GM10266 (cell line): ENCODE data around the gene TK1.

Experiments used
- DNase-seq: peaks from one replicate; pipeline ENCODE4 v3.0.0; 2012; ENCODE audit errors: extremely low spot score
- TF ChIP-seq, protein P1 (sequence below): IDR thresholded peaks from 2 replicates; pipeline ENCODE4 v1.5.1; 2012; ENCODE audit warnings: mild to moderate bottlenecking, low read depth; ENCODE audit not compliant: control insufficient read depth, insufficient read depth; ENCODE audit errors: missing control alignments

TK1 gene

DNA sequence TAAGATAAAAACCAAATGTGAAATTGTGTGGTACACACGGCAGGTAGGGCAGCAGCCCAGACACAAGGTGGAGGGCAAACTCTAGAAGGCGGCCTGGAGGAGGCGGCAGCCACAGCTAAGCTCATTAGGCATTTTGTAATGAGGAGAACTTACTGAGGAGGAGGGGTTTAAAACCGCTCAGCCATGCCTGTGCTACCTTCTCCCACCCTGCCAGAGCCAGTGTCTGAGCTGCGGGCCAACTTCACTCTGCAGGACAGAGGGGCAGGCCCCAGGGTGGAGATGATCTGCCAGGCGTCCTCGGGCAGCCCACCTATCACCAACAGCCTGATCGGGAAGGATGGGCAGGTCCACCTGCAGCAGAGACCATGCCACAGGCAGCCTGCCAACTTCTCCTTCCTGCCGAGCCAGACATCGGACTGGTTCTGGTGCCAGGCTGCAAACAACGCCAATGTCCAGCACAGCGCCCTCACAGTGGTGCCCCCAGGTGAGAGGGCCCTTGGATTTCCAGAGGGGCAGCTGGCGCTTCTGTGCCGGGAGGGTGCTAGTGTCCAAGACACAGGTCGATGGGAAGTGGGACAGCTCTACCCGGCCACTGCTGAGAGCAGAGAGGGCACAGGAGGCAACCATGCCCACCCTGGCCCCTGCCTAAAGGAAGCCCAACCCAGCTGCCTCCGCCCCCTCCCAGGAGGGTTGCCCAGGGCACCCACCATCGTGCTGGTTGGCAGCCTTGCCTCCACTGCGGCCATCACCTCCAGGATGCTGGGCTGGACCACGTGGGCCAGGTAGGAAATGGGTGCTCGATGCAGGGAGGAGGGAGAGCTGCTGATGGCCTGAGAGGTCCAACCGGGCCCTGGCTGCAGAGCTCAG, 22.7 kb downstream of the TK1 start:
- TF ChIP-seq, protein P1, sequence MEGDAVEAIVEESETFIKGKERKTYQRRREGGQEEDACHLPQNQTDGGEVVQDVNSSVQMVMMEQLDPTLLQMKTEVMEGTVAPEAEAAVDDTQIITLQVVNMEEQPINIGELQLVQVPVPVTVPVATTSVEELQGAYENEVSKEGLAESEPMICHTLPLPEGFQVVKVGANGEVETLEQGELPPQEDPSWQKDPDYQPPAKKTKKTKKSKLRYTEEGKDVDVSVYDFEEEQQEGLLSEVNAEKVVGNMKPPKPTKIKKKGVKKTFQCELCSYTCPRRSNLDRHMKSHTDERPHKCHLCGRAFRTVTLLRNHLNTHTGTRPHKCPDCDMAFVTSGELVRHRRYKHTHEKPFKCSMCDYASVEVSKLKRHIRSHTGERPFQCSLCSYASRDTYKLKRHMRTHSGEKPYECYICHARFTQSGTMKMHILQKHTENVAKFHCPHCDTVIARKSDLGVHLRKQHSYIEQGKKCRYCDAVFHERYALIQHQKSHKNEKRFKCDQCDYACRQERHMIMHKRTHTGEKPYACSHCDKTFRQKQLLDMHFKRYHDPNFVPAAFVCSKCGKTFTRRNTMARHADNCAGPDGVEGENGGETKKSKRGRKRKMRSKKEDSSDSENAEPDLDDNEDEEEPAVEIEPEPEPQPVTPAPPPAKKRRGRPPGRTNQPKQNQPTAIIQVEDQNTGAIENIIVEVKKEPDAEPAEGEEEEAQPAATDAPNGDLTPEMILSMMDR: no peak
- no peak for DNase-seq

DNA sequence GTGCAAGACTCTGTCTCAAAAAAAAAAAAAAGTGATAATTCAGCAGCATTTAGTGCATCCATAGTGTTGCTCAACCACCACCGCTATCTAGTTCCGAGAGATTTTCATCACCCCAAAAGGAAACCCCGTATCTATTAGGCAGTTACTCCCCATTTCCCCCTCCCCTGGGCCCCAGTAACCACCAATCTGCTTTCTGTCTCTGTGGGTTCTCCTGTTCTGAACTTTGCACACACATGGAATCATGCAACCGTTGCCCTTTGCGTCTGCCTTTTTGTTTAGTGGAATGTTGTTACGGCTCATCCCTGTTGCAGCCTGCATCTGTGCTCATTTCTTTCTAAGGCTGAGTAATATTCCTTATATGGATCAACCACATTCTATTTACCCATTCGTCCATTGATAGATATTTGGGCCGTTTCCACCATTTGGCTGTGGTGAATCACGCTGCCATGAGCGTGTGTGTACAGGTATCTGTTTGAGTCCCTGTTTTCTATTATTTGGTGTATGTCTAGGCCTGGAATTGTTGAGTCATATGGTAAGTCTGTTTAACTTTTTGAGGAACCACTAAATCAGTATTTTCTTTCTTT, 27.2 kb downstream of the TK1 start:
- TF ChIP-seq, protein P1: no peak
- no peak for DNase-seq

- DNase-seq: peak; percentile 75
- TF ChIP-seq, protein P1: no peak
Observed at GRCh38 chr17:78154903-78155811, 31.7 kb downstream of the TK1 start.

DNA sequence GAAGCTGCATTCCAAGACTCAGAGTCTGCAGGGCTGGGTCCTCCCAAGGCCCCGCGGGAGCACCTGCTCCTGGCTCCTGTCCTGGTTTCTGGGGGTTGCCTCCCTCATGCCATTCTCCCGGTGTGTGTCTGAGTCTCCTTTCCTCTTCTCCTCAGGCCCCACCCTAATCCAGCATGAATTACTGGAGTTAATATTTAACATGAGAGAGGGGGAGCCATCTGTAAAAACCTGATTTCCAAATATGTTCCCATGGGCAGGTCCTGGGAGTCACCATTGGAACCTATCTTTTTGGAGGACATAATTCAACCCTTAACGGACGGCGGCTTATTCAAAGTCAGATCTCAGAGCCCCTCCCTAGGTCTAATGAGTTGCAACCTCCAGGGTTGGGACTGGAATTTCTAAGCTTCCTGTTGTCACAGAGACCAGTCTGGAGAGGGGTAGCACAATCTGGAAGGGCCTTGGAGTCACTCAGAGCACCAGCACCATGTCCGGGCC, 35.3 kb downstream of the TK1 start:
- no peak for DNase-seq

DNA sequence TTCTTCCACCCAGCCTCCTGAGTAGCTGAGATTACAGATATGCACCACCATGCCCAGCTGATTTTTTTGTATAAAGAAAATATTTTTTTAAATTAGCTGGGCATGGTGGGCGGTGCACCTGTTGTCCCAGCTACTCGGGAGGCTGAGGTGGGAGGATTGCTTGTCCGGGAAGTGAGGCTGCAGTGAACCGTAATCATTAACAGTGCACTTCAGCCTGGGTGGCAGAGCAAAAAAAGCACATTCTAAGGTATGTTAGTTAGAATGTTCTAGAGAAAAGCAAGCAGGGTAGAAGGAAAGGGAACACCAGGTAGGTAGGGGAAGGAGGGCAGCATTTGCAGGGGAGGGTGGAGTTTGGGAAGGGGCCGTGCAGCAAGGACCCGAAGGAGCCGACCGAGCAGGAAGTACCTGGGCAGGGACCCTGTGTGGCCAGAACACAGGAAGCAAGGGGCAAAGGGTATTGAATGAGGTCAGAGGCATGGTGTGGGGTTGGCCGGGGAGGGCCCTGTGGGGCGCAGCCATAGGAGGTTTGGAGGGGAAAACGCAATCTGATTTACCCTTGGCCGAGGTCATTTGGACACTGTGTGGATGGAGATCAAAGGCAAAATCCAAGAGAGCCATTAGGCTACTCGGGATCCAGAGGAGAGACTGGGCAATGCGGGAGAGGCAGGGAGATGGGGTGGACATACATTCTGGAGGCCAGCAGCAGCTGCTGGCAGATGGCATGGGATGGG, 38.4 kb downstream of the TK1 start:
- TF ChIP-seq, protein P1: no peak
- DNase-seq: no peak

More for the DNA sequence above, 35.3 kb downstream of the TK1 start:
- TF ChIP-seq, protein P1: no peak

GRCh38 chr17:78147315-78147998, 39.4 kb downstream of the TK1 start:
- no peak for DNase-seq
- TF ChIP-seq, protein P1: no peak
